Activated gamma-delta T cell (primary cell): Measurements from ENCODE around the gene FAM53C.
"Not testable (repeated sequence)": the region's sequence is repeated elsewhere in the genome, so short reads cannot be mapped to it uniquely, and the experiment has no call there.

Experiments used
- DNase-seq: peaks from one replicate; lab custom pipeline; 2025; lab: John Stamatoyannopoulos, UW
- total RNA-seq, 2 donors: gene quantifications; one replicate each; lab custom pipeline; 2026; lab: John Stamatoyannopoulos, UW

The FAM53C gene
- total RNA-seq, result 59.4 to 65.6 reads per million in 2 donors

GRCh38 chr5:138337685-138338410, at the start of gene FAM53C:
TSS of gene FAM53C (plus strand) at chr5:138338266. CDS start at chr5:138341336, 3,070 bp downstream.
- peak; percentile 81 for DNase-seq

DNA sequence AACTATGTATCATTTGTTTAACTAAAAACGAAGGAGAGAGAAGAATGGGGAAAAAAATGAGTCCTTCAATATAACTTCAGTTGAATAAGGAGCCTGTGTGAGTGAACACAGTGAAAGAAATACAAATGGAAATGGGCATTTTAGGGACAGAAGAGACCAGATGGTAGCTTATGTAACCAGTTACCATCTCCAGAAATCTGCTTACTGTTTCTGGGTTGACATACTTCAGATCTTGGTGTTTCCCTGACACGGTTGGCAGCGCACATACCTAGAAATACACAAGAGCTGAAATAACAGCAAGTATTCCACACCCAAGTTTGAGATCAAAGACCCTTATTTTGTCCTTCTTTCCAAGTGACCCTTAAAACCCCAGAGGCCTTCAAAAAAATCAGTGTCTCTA, 48.8 kb upstream of the FAM53C start:
- DNase-seq, result no peak

- DNase-seq, result no peak
Measured at GRCh38 chr5:138303372-138303771, 34.7 kb upstream of the FAM53C start.

- no peak for DNase-seq
Measured at GRCh38 chr5:138305797-138306196, 32.3 kb upstream of the FAM53C start.

DNA sequence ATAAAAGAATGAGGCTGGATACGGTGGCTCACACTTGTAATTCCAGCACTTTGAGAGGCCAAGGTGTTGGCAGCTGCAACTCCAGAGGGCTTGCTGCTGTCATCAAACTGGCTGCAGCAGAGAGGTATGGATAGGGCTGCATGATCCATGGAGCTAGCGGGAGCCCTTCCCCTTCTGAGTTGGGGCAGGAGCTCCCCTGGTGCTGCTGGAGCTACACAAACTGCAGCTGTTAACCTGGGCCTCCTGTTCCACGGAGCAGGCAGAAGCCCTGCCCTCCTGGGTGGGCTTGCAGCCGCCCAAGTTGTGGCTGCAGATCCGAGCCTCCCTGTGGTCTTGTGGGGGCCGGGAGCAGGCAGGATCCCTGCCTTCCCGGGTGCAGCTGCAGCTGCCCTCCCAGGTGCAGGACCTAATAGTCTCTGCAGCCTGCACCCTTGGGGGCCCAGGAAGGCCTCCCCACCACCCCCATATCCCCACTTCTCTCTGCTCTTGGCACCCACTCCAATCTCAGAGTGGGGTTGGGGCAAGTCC, 22.3 kb upstream of the FAM53C start:
- no peak for DNase-seq

GRCh38 chr5:138316355-138316754, 21.7 kb upstream of the FAM53C start:
- DNase-seq, result no peak

GRCh38 chr5:138318211-138318610, 19.9 kb upstream of the FAM53C start:
- not testable (repeated sequence) for DNase-seq

GRCh38 chr5:138330813-138331448, 7.1 kb upstream of the FAM53C start:
- DNase-seq, result no peak

DNA sequence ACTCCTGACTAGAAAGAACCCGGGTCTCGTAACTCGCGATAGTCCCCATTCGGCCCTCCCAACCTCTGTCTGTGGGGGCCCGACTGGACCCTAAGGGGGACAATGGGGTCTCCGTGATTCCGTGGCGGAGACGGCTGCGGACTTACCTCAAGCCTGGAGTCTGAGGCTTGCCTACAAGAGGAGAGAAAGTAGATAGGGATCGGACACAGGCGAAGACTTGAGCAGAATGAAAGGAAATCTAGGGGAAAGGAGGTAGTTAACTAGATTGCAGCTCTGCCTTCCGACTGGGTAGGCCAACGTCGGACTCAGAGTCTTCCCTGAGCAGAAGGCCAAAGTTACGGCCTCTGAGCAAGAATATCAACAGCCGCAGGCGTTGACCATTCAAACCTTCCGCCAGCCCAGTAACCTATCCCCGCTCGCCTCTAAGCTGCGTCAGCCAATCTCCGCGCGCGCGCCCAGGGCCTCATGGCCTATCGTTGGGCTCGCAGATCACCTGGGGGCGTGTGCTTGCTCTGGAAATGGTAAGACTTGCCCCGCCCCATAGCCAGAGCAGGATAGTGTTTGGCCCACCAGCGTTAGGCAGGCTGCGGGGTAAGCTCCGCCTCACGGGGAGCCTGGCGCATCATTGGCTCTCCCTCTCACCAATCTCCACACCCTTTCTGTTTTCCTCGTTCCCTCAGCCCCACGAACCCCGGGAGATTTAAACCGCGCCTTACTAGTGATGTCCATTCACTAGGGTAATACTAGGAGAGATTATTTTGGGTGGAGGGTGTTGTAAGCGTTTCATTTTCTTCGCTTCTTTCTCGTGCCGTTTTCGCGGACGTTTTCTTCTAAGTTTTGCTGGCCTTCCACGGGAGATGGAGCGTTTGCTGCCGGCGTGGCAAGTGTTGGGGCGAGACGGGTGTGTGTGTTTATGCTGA, 6.4 kb upstream of the FAM53C start, which contains the start of gene CDC25C:
Gene CDC25C, minus strand, starts transcription at position 356 of the 920 bp plus-strand sequence. CDS start 624 bp downstream, outside the sequence.
- peak; percentile 83 for DNase-seq

DNA sequence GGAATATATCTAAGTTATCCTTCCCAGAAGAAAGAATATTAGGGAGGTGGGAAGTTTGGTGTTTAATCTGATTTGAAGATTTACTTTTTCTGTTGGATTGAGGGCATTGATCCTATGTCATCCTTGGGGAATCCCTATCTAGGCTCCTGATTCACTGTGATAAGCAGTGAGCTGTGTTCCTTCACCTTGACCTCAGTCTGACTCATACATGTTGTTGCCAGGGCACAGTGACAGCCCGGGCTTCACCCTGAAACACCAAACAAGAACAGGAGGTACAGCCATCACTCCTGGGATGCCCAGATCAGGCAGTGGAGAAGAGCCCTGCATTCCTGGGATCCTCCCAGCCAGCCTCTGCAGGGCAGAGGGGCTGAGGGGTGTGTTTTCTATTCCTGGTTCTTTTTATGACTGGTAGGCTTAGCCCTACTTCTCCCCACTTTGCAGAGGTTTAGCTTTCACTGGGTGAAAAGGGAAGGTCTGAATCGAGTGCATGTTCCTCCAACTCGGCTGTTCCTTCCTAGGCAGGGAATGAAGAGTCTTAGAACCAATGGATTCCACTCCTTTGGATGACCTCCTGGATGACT, 3.1 kb upstream of the FAM53C start:
- DNase-seq, result no peak

DNA sequence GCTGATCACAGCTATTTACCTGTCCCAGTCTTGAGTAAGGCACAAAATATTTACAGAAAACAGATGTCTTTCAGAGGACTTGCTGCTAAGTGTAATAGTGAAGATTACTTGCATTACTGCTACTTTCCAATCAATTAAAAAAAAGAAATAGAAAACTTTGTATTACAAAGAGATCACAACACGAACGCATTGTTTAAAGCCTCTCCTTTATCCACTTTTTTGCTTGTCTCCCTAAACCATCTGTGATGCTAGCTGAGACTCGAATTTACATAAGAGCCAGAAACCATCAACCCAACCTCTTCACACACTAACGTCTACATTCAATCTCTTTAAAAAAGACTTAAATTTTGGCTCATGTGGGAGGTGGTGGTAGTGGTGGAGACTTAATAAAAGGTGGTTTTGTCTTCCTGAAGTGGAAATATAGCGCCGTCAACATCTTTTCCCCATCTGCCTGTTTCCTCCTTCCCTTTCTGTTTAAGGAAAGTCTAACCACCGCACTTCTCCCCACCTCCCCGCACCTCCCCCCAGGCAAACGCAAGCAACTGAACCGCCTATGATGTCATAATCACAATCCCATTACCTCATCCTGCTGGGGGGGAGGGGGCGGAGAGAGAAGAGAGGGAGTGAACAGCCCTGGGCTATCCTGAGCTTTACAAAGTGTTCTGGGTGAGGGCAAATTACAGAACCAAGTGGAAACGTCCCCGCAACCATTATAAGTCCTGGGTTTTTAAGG, 948 bp upstream of the FAM53C start:
- no peak for DNase-seq

DNA sequence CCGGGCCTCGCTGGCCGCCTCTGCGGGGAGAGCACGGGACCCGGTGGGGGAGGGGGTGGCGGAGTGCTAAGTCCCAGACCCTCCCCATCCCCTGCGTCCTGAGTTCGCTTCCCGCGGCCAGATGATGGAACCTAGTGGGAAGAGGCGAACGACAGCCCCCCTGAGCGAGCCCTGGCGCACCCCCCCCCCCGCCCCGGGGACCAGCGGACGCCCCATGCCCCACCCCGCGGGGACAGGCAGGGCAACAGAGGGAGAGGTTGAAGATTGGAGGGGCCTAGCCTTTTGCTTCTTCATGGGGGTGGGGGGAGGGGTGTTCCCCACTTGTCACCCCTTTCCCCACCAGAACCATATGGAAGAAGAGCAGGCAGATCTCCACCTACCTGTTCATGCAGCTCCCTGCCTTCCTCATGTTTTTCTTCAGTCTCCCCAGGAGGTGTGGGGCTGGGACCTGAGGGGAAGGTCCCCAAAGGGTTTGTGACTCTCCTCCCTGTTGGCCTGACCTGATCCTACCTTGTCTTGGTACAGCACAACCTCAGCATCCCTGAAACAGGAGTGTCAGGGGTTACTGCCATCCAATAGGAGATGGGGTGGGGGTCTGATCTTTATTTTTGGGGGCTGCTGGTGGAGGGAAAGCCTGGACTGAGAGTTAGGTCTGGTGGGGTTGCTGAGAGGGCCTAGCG, 485 bp downstream of the FAM53C start:
- no peak for DNase-seq

DNA sequence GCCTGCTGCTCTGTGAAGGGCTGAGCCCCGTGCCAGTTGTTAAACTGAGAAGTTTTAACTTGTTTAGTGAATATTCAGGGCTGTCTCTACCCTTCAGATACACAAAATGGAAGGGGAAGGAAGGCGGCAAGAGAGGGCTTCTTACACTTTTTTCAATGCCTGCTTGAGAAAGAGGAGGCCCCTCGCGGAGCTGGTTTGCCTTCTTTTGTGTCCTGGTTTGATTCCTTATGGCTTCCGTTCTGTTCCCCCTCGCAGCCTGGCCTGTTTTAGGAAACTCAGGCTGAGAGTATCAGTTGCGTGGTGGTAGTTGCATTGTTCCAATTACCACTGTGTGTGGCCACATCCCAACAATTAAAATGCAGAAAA, 1.0 kb downstream of the FAM53C start:
- no peak for DNase-seq

GRCh38 chr5:138339464-138339863, 1.4 kb downstream of the FAM53C start:
- DNase-seq, result no peak

- no peak for DNase-seq
Measured at GRCh38 chr5:138340008-138340407, 1.9 kb downstream of the FAM53C start.

- no peak for DNase-seq
Measured at GRCh38 chr5:138344887-138345622, 7.0 kb downstream of the FAM53C start.

DNA sequence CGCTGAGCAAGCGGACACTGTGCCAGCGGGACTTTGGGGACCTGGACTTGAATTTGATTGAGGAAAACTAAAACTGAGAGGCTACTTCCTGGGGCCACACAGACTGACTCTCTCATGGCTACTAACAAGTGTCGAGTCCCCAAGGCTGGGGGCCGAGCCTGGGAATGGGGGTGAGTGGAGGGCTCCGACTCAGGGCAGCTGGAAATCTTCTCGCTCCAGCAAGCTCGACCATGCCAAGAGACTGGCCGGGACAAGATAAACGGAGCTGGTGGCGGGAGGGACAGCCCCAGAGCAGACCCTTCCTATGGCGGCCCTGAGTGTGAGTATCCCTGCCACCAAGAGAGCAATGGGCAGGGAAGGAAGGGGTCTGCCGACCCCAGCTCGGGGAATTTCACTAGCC, 8.8 kb downstream of the FAM53C start:
- DNase-seq, result no peak

DNA sequence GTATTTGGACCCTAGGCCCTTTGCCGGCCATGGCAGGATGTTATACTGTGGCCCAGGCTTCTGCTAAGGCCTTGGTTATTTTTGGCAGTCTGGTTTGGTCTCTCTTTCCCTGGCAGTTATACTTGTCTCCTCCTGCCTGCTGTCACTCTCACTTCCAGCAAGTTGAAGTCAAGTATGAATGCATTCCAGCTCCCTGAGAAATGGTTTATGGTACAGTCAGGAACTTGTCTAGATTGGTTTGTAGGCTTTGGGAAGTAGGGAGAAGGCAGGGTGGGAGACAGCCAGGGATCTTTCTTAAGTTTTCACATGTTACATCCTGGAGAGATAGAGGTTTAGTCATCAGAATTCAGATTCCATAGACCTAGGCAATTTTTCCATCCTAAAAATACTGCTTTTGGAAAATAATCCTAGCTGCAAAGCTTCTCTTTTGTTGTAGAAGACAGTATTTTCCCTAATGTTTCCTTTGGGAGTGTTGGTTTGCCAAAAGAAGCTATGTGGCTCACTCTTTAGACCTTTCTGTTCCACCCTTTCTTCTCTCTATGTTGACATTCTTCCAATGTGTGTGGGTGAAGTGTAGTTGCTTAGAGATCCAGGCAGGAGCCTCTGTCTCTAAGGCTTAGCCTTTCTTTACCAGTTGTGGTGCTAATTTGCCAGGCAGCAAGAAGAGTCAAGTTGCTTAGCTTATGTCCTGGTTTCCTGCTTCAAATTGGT, 11.9 kb downstream of the FAM53C start:
- no peak for DNase-seq

DNA sequence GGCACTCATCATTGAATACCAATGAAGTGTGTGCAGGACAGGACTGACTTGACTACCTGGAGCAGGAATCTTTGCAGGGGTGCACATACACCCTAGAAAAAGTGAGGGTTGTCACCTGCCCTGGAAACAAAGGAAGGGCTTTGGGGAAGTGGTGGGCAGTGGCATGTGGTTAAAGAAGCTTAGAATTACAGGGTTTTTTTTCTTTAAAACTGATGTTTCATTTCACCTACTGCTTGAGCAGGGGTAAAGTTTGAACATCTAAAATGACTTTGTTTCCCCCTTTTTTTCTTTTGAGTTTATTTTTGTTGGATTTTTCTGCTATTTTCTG, 12.5 kb downstream of the FAM53C start:
- no peak for DNase-seq
